GM12878 (cell line): Measurements from ENCODE around the gene TAS2R41. TPM values are rescaled to one million over a fixed set of nuclear protein-coding genes. Genes with fewer than 3 reads are reported as not detected.

Source experiments
- ATAC-seq: fragments of 200-7000 bp; cut with Tn5 transposase; 3 replicates; pipeline ENCODE4 v1.9.1; 2020; ENCODE audit warnings: mild to moderate bottlenecking, moderate library complexity
- BruUV-seq: library from RNA; stranded (reverse); fragments of 400-500 nt; replicated peaks from 2 replicates; lab custom pipeline; 2021; lab: Mats Ljungman, UMichigan
- CTCF ChIA-PET: fragments of 300-600 bp; sonication (Branson Sonifier 250); formaldehyde crosslinking; extraction: SDS; loops from one replicate; lab custom pipeline; 2021; ENCODE audit warnings: inconsistent platforms; lab: Yijun Ruan, JAX
- POLR2A ChIA-PET: fragments of 350-600 bp; formaldehyde crosslinking; extraction: SDS; loops from one replicate; lab custom pipeline; 2021; ENCODE audit warnings: inconsistent platforms; lab: Charles Lee
- RAD21 ChIA-PET: fragments of 300-600 bp; sonication (Branson Sonifier 250); formaldehyde crosslinking; loops from one replicate; lab custom pipeline; 2023; ENCODE audit warnings: antibody characterized with exemption; ENCODE audit not compliant: unreplicated experiment; lab: Charles Lee
- SMC1A ChIA-PET: fragments of 300-600 bp; sonication (Branson Sonifier 250); formaldehyde crosslinking; loops from one replicate; lab custom pipeline; 2023; ENCODE audit not compliant: unreplicated experiment, uncharacterized antibody; lab: Charles Lee
- DNase-seq: peaks from one replicate; pipeline ENCODE4 v3.0.0-alpha.2; 2011; ENCODE audit warnings: low read depth, low spot score
- FAIRE-seq: peaks from 3 replicates; lab custom pipeline; 2011; peaks lifted over from hg19 to GRCh38; lab: Jason Lieb, UNC
- H2AFZ ChIP-seq: 2 replicates; pipeline ENCODE4 v1.6.0; 2011; ENCODE audit warnings: low read depth, low read length, control low read depth; ENCODE audit not compliant: control insufficient read depth
- H3K27ac ChIP-seq: 2 replicates; pipeline ENCODE4 v1.5.1; 2011; ENCODE audit warnings: control low read depth; ENCODE audit not compliant: control insufficient read depth, insufficient read depth
- H3K27me3 ChIP-seq, 2 experiments: replicated peaks in 1 of 2; 2 replicates each; pipeline versions ENCODE4 v1.6.0 to v1.6.1; 2011; ENCODE audit warnings: low read length in 1 of 2; ENCODE audit not compliant: control insufficient read depth in 2 of 2, insufficient read depth in 2 of 2
- H3K36me3 ChIP-seq, 2 experiments: 2 replicates each; pipeline ENCODE4 v1.5.1; 2011; ENCODE audit warnings: low read length in 1 of 2; ENCODE audit not compliant: control insufficient read depth in 2 of 2, insufficient read depth in 2 of 2
- H3K4me1 ChIP-seq: 2 replicates; pipeline ENCODE4 v1.6.1; 2011; ENCODE audit warnings: mild to moderate bottlenecking, low read length, moderate library complexity, mixed read lengths; ENCODE audit not compliant: control insufficient read depth, insufficient read depth
- H3K4me2 ChIP-seq: 2 replicates; pipeline ENCODE4 v1.6.0; 2011; ENCODE audit warnings: control low read depth; ENCODE audit not compliant: control insufficient read depth, insufficient read depth
- H3K4me3 ChIP-seq: fragments of 200-600 bp; sonication (generic); 2 replicates; pipeline ENCODE4 v1.5.1; 2016
- H3K79me2 ChIP-seq: 2 replicates; pipeline ENCODE4 v1.6.0; 2011; ENCODE audit warnings: low read length; ENCODE audit not compliant: control insufficient read depth, insufficient read depth
- H3K9ac ChIP-seq: 2 replicates; pipeline ENCODE4 v1.8.0; 2011; ENCODE audit warnings: low read length, control low read depth, mixed read lengths; ENCODE audit not compliant: control insufficient read depth, insufficient read depth
- H3K9me3 ChIP-seq: replicated peaks from 3 replicates; pipeline ENCODE4 v1.5.1; 2011; ENCODE audit warnings: mild to moderate bottlenecking, low read length; ENCODE audit not compliant: control insufficient read depth, insufficient read depth
- H4K20me1 ChIP-seq: 2 replicates; pipeline ENCODE4 v1.6.0; 2011; ENCODE audit not compliant: control insufficient read depth, insufficient read depth
- FOXK2 ChIP-seq: fragments of 450-650 bp; IDR thresholded peaks from 2 replicates; pipeline ENCODE4 v1.6.1; 2017; ENCODE audit warnings: mild to moderate bottlenecking, moderate library complexity
- TAF1 ChIP-seq: IDR thresholded peaks from 2 replicates; pipeline ENCODE4 v1.6.1; 2011; ENCODE audit warnings: mild to moderate bottlenecking, low read depth, low read length, borderline replicate concordance
- WGBS: methylation state at CpG from one replicate; pipeline ENCODE4 v1.1.6; 2016; ENCODE audit warnings: low lambda C conversion rate; ENCODE audit not compliant: insufficient replicate concordance, insufficient coverage; ENCODE audit errors: missing lambda C conversion rate; 5-methylcytosine and 5-hydroxymethylcytosine counted together
- in situ Hi-C: fragments of 300-500 bp; cut with MboI; formaldehyde crosslinking; loops from 9 replicates; pipeline ENCODE4 v1.14.3; 2018; ENCODE audit warnings: mixed read lengths
- intact Hi-C: fragments of 100-400 bp; cut with micrococcal nuclease; formaldehyde crosslinking; loops from one replicate; pipeline ENCODE4 v1.14.2; 2022; ENCODE audit not compliant: unreplicated experiment
- polyA plus RNA-seq, 11 experiments: library from polyadenylated mRNA; depleted of rRNA in 4 of 11; unstranded in 6 of 11; stranded (reverse) in 5 of 11; fragments of >200 nt; fragmentation: Nextera tagmentation in 4 of 11; fragmentation: Illumina TruSeq in 1 of 11; extraction: Ambion mirVana in 4 of 11; extraction: Trizol in 1 of 11; gene quantifications; 1 replicate in 1 of 11; 2 replicates in 10 of 11; pipeline versions ENCODE4 v1.2.1 to v1.2.3, GENCODE V29; 2011 to 2016; ENCODE audit warnings: inconsistent platforms in 2 of 11, missing spikeins in 2 of 11, low read depth in 1 of 11
- total RNA-seq, 4 experiments: library from RNA; depleted of rRNA in 3 of 4; stranded (reverse); fragments of >200 nt in 3 of 4; fragmentation: Illumina TruSeq in 1 of 4; extraction: Trizol in 1 of 4; gene quantifications; 2 replicates each; pipeline versions ENCODE4 v1.2.1 to v1.2.3, GENCODE V29; 2013 to 2021
- TF ChIP-seq, protein P1 (sequence below): fragments of 450-650 bp; IDR thresholded peaks from 2 replicates; pipeline ENCODE4 v1.6.1; 2017; ENCODE audit warnings: antibody characterized with exemption, mild to moderate bottlenecking, moderate library complexity

TAS2R41 gene
- total and polyA plus RNA-seq, 10 of the 15 experiments (the other 5 are each of a cell fraction or from before 2014, with no cell fraction given), result not detected

- TF ChIP-seq, protein P1, sequence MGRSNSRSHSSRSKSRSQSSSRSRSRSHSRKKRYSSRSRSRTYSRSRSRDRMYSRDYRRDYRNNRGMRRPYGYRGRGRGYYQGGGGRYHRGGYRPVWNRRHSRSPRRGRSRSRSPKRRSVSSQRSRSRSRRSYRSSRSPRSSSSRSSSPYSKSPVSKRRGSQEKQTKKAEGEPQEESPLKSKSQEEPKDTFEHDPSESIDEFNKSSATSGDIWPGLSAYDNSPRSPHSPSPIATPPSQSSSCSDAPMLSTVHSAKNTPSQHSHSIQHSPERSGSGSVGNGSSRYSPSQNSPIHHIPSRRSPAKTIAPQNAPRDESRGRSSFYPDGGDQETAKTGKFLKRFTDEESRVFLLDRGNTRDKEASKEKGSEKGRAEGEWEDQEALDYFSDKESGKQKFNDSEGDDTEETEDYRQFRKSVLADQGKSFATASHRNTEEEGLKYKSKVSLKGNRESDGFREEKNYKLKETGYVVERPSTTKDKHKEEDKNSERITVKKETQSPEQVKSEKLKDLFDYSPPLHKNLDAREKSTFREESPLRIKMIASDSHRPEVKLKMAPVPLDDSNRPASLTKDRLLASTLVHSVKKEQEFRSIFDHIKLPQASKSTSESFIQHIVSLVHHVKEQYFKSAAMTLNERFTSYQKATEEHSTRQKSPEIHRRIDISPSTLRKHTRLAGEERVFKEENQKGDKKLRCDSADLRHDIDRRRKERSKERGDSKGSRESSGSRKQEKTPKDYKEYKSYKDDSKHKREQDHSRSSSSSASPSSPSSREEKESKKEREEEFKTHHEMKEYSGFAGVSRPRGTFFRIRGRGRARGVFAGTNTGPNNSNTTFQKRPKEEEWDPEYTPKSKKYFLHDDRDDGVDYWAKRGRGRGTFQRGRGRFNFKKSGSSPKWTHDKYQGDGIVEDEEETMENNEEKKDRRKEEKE, result no peak
- TF ChIP-seq, all 136 proteins: peak for 0
Observed at GRCh38 chr7:143444785-143445184, 32.9 kb upstream of the TAS2R41 start (continued).

DNA sequence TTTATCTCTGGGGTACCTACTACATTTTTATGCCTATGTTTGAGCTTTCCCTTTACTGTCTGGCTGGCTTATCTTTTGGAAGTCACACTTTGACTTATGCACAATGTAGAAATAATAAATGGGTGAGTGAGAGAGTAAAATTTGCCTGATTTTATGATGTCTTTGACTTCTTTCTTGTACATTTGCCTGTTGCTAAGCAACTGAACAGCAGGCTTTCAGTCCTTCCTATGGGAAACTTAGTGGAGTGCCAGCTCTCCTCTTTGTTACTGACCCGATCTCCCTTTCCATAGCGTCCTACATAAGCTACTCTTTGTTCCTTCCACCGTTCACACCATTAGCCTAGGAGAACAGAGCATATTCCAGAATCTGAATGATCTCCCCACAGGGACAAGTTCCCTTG is 30.2 kb upstream of the TAS2R41 start:
- POLR2A ChIA-PET, result no interaction called here
- H3K9ac ChIP-seq, result no peak overlapping the region
- no peak for TF ChIP-seq TAF1
- no peak for TF ChIP-seq FOXK2

More for the DNA sequence above, 30.2 kb upstream of the TAS2R41 start:
- H2AFZ ChIP-seq, result no peak overlapping the region
- in situ Hi-C loops (no loop called here), intact Hi-C loops (no loop called here)
- SMC1A ChIA-PET, result no interaction called here
- H3K79me2 ChIP-seq, result no peaks in the 10 kb centered on the region
- H3K4me3 ChIP-seq, result no peak overlapping the region
- H4K20me1 ChIP-seq, result no peaks in the 10 kb centered on the region
- FAIRE-seq (no peak), ATAC-seq (no peak), DNase-seq (no peak)
- CTCF ChIA-PET, result no interaction called here
- no peaks in the 10 kb centered on the region for H3K36me3 ChIP-seq
- RAD21 ChIA-PET, result no interaction called here
- no peaks in the 10 kb centered on the region for H3K4me1 ChIP-seq
- H3K27ac ChIP-seq, result no peak overlapping the region
- no TSS peak for BruUV-seq
- 35% methylated on average over 3 of the region's 3 CpGs for WGBS
- H3K4me2 ChIP-seq, result no peak overlapping the region
- peaks cover 0 to 3% of the 10 kb centered on the region in 2 experiments; a peak in 2 of 4 replicates for H3K27me3 ChIP-seq
- no peaks in the 10 kb centered on the region for H3K9me3 ChIP-seq
